AG04450 (cell line): ENCODE data around the gene PRKCQ. TPM values are rescaled to one million over a fixed set of nuclear protein-coding genes. Genes with fewer than 3 reads are reported as not detected.

ENCODE experiments used
- CTCF ChIA-PET: fragments of 300-600, 350-600 bp; formaldehyde crosslinking; extraction: SDS; loops from one replicate; lab custom pipeline; 2022; ENCODE audit warnings: antibody characterized with exemption, inconsistent platforms; lab: Charles Lee
- POLR2A ChIA-PET: fragments of 350-600 bp; formaldehyde crosslinking; extraction: SDS; loops from one replicate; lab custom pipeline; 2021; ENCODE audit warnings: antibody characterized with exemption, inconsistent platforms; lab: Yijun Ruan, JAX
- DNase-seq: peaks from one replicate; pipeline ENCODE4 v3.0.0-alpha.2; 2011; ENCODE audit warnings: low read depth, low spot score
- H3K27ac ChIP-seq: one replicate; pipeline ENCODE4 v1.5.1; 2012; ENCODE audit warnings: low read depth, low read length, control low read depth
- H3K27me3 ChIP-seq: one replicate; pipeline ENCODE4 v1.6.0; 2012; ENCODE audit warnings: low read length; ENCODE audit not compliant: control insufficient read depth, insufficient read depth
- H3K4me3 ChIP-seq: 2 replicates; pipeline ENCODE4 v1.5.1; 2011; ENCODE audit warnings: mild to moderate bottlenecking, low read depth, low read length, control low read depth
- H3K9me3 ChIP-seq: 2 replicates; pipeline ENCODE4 v1.5.1; 2012; ENCODE audit warnings: low read length; ENCODE audit not compliant: control insufficient read depth, insufficient read depth
- CTCF ChIP-seq: IDR thresholded peaks from 2 replicates; pipeline ENCODE4 v1.5.1; 2011; ENCODE audit warnings: low read depth, low read length, control low read depth, inconsistent platforms
- polyA plus RNA-seq: library from polyadenylated mRNA; depleted of rRNA; stranded (reverse); fragments of >200 nt; gene quantifications from 2 replicates; pipeline ENCODE4 v1.2.3, GENCODE V29; 2011

Gene PRKCQ
- polyA plus RNA-seq, 1 experiment = 0.10 TPM

GRCh38 chr10:6460861-6461409 lies 119.1 kb downstream of the PRKCQ start:
- no peak overlapping the region for H3K27ac ChIP-seq
- no peaks in the 10 kb centered on the region for H3K27me3 ChIP-seq
- CTCF ChIA-PET = interaction anchor here (0.7 kb wide), 1 partner anchor 550 kb away, joined by 4 read pairs; no protein-coding TSS in a partner anchor
- DNase-seq = no peak
- no peak for TF ChIP-seq CTCF
- POLR2A ChIA-PET = no interaction called here
- no peak overlapping the region for H3K4me3 ChIP-seq
- no peaks in the 10 kb centered on the region for H3K9me3 ChIP-seq

GRCh38 chr10:6458814-6459213 lies 121.3 kb downstream of the PRKCQ start:
- ChIA-PET CTCF (no interaction called here), POLR2A (no interaction called here)
- H3K4me3 ChIP-seq = no peak overlapping the region
- H3K27me3 ChIP-seq = no peaks in the 10 kb centered on the region
- H3K9me3 ChIP-seq = no peaks in the 10 kb centered on the region
- no peak overlapping the region for H3K27ac ChIP-seq
- TF ChIP-seq CTCF = no peak
- no peak for DNase-seq

GRCh38 chr10:6457376-6457775 lies 122.7 kb downstream of the PRKCQ start:
- TF ChIP-seq CTCF = no peak
- CTCF ChIA-PET = no interaction called here
- no peaks in the 10 kb centered on the region for H3K9me3 ChIP-seq

GRCh38 chr10:6456067-6456466 lies 124.0 kb downstream of the PRKCQ start:
- CTCF ChIA-PET = no interaction called here
- Histone ChIP-seq H3K9me3 (no peaks in the 10 kb centered on the region), H3K27ac (no peak overlapping the region), H3K4me3 (no peak overlapping the region), H3K27me3 (no peaks in the 10 kb centered on the region)
- no peak for DNase-seq
- POLR2A ChIA-PET = no interaction called here
- no peak for TF ChIP-seq CTCF

More at GRCh38 chr10:6457376-6457775, 122.7 kb downstream of the PRKCQ start:
- H3K27me3 ChIP-seq = no peaks in the 10 kb centered on the region
- POLR2A ChIA-PET = no interaction called here
- H3K27ac ChIP-seq = no peak overlapping the region
- H3K4me3 ChIP-seq = no peak overlapping the region
- no peak for DNase-seq

GRCh38 chr10:6455592-6455991 lies 124.5 kb downstream of the PRKCQ start:
- Histone ChIP-seq H3K4me3 (no peak overlapping the region), H3K27ac (no peak overlapping the region), H3K27me3 (no peaks in the 10 kb centered on the region), H3K9me3 (no peaks in the 10 kb centered on the region)
- POLR2A ChIA-PET = no interaction called here
- no peak for TF ChIP-seq CTCF
- no peak for DNase-seq
- CTCF ChIA-PET = no interaction called here
